ENCODE measurements around the gene BIK. TPM values are rescaled to one million over a fixed set of nuclear protein-coding genes. Genes with fewer than 3 reads are reported as not detected.

The BIK gene
- total RNA-seq, 1 experiment from 2014 or later: 3.2 TPM

DNA sequence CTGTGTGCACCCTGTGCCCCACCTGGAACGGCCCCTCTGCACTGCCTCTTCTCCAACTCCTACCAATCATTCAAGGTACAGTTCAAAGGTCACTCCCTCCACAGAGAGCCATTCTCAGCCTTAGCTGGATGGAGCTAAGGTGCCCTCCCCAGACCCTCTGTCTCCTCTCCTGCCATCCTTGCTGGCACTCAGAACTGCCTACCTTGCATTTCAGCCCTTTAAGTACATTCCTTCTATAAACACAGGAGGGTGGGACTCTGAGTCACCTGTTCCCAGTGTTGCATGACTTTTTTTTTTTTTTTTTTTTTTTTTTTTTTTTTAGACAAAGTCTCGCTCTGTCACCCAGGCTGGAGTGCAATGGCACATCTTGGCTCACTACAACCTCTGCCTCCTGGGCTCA, 29.9 kb upstream of the BIK start:
- TF ChIP-seq, protein P1, sequence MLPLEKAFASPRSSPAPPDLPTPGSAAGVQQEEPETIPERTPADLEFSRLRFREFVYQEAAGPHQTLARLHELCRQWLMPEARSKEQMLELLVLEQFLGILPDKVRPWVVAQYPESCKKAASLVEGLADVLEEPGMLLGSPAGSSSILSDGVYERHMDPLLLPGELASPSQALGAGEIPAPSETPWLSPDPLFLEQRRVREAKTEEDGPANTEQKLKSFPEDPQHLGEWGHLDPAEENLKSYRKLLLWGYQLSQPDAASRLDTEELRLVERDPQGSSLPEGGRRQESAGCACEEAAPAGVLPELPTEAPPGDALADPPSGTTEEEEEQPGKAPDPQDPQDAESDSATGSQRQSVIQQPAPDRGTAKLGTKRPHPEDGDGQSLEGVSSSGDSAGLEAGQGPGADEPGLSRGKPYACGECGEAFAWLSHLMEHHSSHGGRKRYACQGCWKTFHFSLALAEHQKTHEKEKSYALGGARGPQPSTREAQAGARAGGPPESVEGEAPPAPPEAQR (CRISPR knock-in tag; IDR thresholded peaks at IDR 0.05): no peak
- TF ChIP-seq ZNF425 (CRISPR knock-in tag; conservative IDR thresholded peaks at IDR 0.05) (no peak), IRF2 (CRISPR knock-in tag; IDR thresholded peaks at IDR 0.05; ENCODE audit: borderline replicate concordance, low read depth) (no peak), AR (CRISPR knock-in tag; IDR thresholded peaks at IDR 0.05) (no peak), ZNF232 (CRISPR knock-in tag; IDR thresholded peaks at IDR 0.05) (no peak)
- Mint-ChIP-seq H3K27ac (no peak overlapping the region), H3K9me3 (no peaks in the 10 kb centered on the region), H3K4me1 (no peaks in the 10 kb centered on the region), H3K4me3 (no peak overlapping the region), H3K27me3 (ENCODE audit: low read depth) (no peaks in the 10 kb centered on the region), H3K36me3 (no peaks in the 10 kb centered on the region; the same call in 1 of the 2 replicates)
- ATAC-seq: no peak
- ChIA-PET POLR2A (no interaction called here), CTCF (interaction anchor here (0.5 to 1.2 kb wide), 3 partner anchors 20 to 212 kb away, joined by 3 to 5 read pairs (median 3); no protein-coding TSS in a partner anchor)
- no peak for DNase-seq (ENCODE audit: low spot score)

GRCh38 chr22:43081968-43082367, 28.6 kb upstream of the BIK start:
- no peaks in the 10 kb centered on the region for H3K9me3 Mint-ChIP-seq
- no peak overlapping the region for H3K4me3 Mint-ChIP-seq
- no peaks in the 10 kb centered on the region for H3K27me3 Mint-ChIP-seq (ENCODE audit: low read depth)
- ATAC-seq (no peak), DNase-seq (ENCODE audit: low spot score) (no peak)
- TF ChIP-seq NR3C1 (CRISPR knock-in tag; conservative IDR thresholded peaks at IDR 0.05; ENCODE audit: low read depth) (no peak), TEAD4 (CRISPR knock-in tag; IDR thresholded peaks at IDR 0.05) (no peak), CTCF (IDR thresholded peaks at IDR 0.05) (no peak), IRF1 (CRISPR knock-in tag; IDR thresholded peaks at IDR 0.05) (no peak), KAT7 (CRISPR knock-in tag; IDR thresholded peaks at IDR 0.05; ENCODE audit: borderline replicate concordance) (no peak), ESRRA (CRISPR knock-in tag; IDR thresholded peaks at IDR 0.05; ENCODE audit: borderline replicate concordance) (no peak), SP1 (CRISPR knock-in tag; conservative IDR thresholded peaks at IDR 0.05) (no peak), ZMAT4 (CRISPR knock-in tag; IDR thresholded peaks at IDR 0.05) (no peak)
- TF ChIP-seq, protein P2, sequence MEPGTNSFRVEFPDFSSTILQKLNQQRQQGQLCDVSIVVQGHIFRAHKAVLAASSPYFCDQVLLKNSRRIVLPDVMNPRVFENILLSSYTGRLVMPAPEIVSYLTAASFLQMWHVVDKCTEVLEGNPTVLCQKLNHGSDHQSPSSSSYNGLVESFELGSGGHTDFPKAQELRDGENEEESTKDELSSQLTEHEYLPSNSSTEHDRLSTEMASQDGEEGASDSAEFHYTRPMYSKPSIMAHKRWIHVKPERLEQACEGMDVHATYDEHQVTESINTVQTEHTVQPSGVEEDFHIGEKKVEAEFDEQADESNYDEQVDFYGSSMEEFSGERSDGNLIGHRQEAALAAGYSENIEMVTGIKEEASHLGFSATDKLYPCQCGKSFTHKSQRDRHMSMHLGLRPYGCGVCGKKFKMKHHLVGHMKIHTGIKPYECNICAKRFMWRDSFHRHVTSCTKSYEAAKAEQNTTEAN (CRISPR knock-in tag; IDR thresholded peaks at IDR 0.05): no peak
- TF ChIP-seq, protein P3, sequence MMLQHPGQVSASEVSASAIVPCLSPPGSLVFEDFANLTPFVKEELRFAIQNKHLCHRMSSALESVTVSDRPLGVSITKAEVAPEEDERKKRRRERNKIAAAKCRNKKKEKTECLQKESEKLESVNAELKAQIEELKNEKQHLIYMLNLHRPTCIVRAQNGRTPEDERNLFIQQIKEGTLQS (CRISPR knock-in tag; conservative IDR thresholded peaks at IDR 0.05): no peak
- TF ChIP-seq, protein P4, sequence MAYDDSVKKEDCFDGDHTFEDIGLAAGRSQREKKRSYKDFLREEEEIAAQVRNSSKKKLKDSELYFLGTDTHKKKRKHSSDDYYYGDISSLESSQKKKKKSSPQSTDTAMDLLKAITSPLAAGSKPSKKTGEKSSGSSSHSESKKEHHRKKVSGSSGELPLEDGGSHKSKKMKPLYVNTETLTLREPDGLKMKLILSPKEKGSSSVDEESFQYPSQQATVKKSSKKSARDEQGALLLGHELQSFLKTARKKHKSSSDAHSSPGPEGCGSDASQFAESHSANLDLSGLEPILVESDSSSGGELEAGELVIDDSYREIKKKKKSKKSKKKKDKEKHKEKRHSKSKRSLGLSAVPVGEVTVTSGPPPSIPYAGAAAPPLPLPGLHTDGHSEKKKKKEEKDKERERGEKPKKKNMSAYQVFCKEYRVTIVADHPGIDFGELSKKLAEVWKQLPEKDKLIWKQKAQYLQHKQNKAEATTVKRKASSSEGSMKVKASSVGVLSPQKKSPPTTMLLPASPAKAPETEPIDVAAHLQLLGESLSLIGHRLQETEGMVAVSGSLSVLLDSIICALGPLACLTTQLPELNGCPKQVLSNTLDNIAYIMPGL (CRISPR knock-in tag; IDR thresholded peaks at IDR 0.05): no peak
- H3K27ac Mint-ChIP-seq: no peak overlapping the region
- no peaks in the 10 kb centered on the region; the same call in 1 of the 2 replicates for H3K36me3 Mint-ChIP-seq
- ChIA-PET POLR2A (no interaction called here), CTCF (no interaction called here)
- no peaks in the 10 kb centered on the region for H3K4me1 Mint-ChIP-seq

All from WTC11 (cell line).